Body of pancreas (tissue), 4 donors: ENCODE results near the gene TACC2. TPM values are rescaled to one million over a fixed set of nuclear protein-coding genes. Genes with fewer than 3 reads are reported as not detected.

Source experiments
- ATAC-seq: fragments of 150-250 bp; one replicate; pipeline ENCODE4 v1.9.1; 2016
- DNase-seq, 4 donors: peaks; one replicate each; pipeline ENCODE4 v3.0.0-alpha.2; 2019
- H3K27ac ChIP-seq, 4 donors: fragments of 200-600 bp; sonication (generic); 1 replicate in 3 of 4; 2 replicates in 1 of 4; pipeline versions ENCODE4 v1.5.1 to v1.6.1; 2016 to 2019; ENCODE audit warnings: mild to moderate bottlenecking in 1 of 4, mixed read lengths in 1 of 4, moderate library complexity in 1 of 4
- H3K27me3 ChIP-seq, 2 donors: fragments of 200-600 bp; sonication (generic); one replicate each; pipeline ENCODE4 v1.6.0; 2016; ENCODE audit warnings: mild to moderate bottlenecking in 1 of 2
- H3K36me3 ChIP-seq, 2 donors: fragments of 200-600 bp; sonication (generic); replicated peaks in 1 of 2; 2 replicates each; pipeline ENCODE4 v1.5.1; 2016; ENCODE audit warnings: low read depth in 2 of 2; ENCODE audit not compliant: insufficient read depth in 1 of 2
- H3K4me1 ChIP-seq: fragments of 200-600 bp; sonication (generic); one replicate; pipeline ENCODE4 v1.6.0; 2016
- H3K4me3 ChIP-seq, 2 donors: fragments of 200-600 bp; sonication (generic); 1 replicate in 1 of 2; 2 replicates in 1 of 2; pipeline ENCODE4 v1.5.1; 2016 to 2019
- H3K9me3 ChIP-seq, 3 donors: fragments of 200-600 bp; sonication (generic); 1 replicate in 2 of 3; 2 replicates in 1 of 3; pipeline ENCODE4 v1.5.1; 2016
- POLR2A ChIP-seq, 3 donors: fragments of 450-650 bp; IDR thresholded peaks; one replicate each; pipeline ENCODE4 v1.6.1; 2016; ENCODE audit warnings: antibody characterized with exemption in 3 of 3, mild to moderate bottlenecking in 2 of 3
- WGBS, 2 donors: methylation state at CpG; one replicate each; pipeline ENCODE4 v1.1.5; 2017; 5-methylcytosine and 5-hydroxymethylcytosine counted together
- intact Hi-C: fragments of 100-400 bp; cut with DNase I; formaldehyde crosslinking; loops from one replicate; pipeline ENCODE4 v1.15.1; 2023
- total RNA-seq, 2 donors: library from RNA; depleted of rRNA; stranded (reverse); fragments of >200 nt; gene quantifications; one replicate each; pipeline ENCODE4 v1.1.0, GENCODE V29; 2016
- TF ChIP-seq, protein P1 (sequence below), 7 experiments: fragments of 450-650 bp in 4 of 7; fragments of 200-600 bp in 3 of 7; sonication (generic) in 3 of 7; IDR thresholded peaks; one replicate each; pipeline ENCODE4 v1.5.1; 2016 to 2019; ENCODE audit warnings: antibody characterized with exemption in 7 of 7

The TACC2 gene
- total RNA-seq, 2 donors from 2014 or later, result 29.0 to 38.7 TPM

DNA sequence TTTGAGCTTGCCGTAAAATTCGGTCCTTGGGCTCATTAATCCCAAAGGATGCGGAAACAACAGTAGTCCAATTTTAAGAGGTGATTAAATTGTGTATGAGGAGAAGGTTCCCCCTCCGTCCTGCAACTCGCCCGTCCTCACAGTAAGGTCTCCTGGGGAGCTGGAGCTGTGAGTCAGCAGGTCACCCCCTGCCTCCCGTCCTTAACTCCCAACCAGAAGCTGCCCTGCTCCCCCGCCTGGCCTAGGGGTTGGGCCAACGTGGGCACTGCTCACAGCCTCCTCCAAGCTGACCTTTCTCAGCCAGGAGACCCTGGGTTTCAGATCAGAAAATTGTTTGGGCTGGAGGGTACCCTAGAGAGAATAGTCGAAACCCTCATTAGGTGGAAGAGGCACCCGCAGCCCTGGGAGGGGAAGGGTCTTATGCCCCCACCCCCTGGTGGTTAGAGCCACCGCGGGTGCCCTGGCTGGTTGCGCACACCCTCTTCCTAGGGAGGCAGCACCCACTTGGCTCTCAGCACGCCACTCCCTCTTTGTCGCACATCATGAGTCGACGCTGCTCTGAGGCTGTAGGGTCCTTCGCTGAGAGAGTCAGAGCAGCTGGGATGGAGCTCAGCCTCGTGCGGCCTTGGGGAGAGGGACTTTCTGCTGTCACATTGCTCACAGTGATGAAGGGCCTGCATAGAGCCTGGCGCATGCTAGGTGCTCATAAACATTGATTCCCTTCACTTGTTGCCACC lies 131.2 kb downstream of the TACC2 start:
- Histone ChIP-seq H3K4me1 (peaks cover 3% of the 10 kb centered on the region), H3K4me3 (no peak overlapping the region), H3K36me3 (no peaks in the 10 kb centered on the region), H3K27me3 (no peaks in the 10 kb centered on the region), H3K9me3 (no peaks in the 10 kb centered on the region), H3K27ac (no peak overlapping the region)
- no peak for TF ChIP-seq POLR2A (IDR thresholded peaks at IDR 0.05)
- TF ChIP-seq, protein P1, sequence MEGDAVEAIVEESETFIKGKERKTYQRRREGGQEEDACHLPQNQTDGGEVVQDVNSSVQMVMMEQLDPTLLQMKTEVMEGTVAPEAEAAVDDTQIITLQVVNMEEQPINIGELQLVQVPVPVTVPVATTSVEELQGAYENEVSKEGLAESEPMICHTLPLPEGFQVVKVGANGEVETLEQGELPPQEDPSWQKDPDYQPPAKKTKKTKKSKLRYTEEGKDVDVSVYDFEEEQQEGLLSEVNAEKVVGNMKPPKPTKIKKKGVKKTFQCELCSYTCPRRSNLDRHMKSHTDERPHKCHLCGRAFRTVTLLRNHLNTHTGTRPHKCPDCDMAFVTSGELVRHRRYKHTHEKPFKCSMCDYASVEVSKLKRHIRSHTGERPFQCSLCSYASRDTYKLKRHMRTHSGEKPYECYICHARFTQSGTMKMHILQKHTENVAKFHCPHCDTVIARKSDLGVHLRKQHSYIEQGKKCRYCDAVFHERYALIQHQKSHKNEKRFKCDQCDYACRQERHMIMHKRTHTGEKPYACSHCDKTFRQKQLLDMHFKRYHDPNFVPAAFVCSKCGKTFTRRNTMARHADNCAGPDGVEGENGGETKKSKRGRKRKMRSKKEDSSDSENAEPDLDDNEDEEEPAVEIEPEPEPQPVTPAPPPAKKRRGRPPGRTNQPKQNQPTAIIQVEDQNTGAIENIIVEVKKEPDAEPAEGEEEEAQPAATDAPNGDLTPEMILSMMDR (IDR thresholded peaks at IDR 0.05), result no peak
- ATAC-seq, result no peak
- intact Hi-C loops, result no loop called here
- no peak for DNase-seq
- WGBS, 2 donors, result 84 to 86% methylated on average over 17 to 22 of the region's 22 CpGs

GRCh38 chr10:122121059-122121458 lies 132.1 kb downstream of the TACC2 start:
- Histone ChIP-seq H3K4me1 (peaks cover 3% of the 10 kb centered on the region), H3K4me3 (no peak overlapping the region), H3K36me3 (no peaks in the 10 kb centered on the region), H3K9me3 (no peaks in the 10 kb centered on the region), H3K27ac (no peak overlapping the region), H3K27me3 (no peaks in the 10 kb centered on the region)
- intact Hi-C loops, result no loop called here
- DNase-seq (peak in 2 of 4 donors; percentile 29 to 37), ATAC-seq (peak; percentile 25)
- WGBS, 2 donors, result 90 to 93% methylated on average over 5 of the region's 5 CpGs
- no peak for TF ChIP-seq POLR2A (IDR thresholded peaks at IDR 0.05)
- TF ChIP-seq, protein P1 (IDR thresholded peaks at IDR 0.05), result no peak

DNA sequence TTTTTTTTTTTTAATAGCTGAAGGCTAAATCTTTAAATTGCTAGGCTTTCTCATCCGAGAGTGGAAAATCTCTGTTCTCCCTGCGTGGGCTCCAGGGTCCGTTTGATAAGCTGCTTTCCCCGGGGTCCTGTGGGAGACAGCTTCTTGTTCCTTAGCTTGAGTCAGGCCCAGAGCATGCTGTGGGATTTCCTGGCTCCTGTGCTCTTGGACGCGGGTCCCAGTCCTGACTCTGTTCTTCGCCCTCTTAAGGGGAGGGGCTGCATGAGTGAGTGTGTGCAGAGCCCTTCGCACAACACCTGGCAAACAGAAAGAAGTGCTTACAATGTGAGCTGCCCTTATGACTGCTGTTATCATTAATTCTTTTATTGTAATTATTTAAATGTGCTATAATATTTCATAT lies 133.5 kb downstream of the TACC2 start:
- ATAC-seq (no peak), DNase-seq (no peak)
- H3K27ac ChIP-seq, result no peak overlapping the region
- 73 to 91% methylated on average over 8 of the region's 8 CpGs for WGBS, 2 donors
- TF ChIP-seq, protein P1 (IDR thresholded peaks at IDR 0.05), result no peak
- no peak for TF ChIP-seq POLR2A (IDR thresholded peaks at IDR 0.05)
- H3K4me3 ChIP-seq, result no peak overlapping the region
- H3K36me3 ChIP-seq, result no peaks in the 10 kb centered on the region
- no peaks in the 10 kb centered on the region for H3K27me3 ChIP-seq
- H3K9me3 ChIP-seq, result no peaks in the 10 kb centered on the region
- peaks cover 5% of the 10 kb centered on the region for H3K4me1 ChIP-seq
- intact Hi-C loops, result no loop called here

GRCh38 chr10:122123186-122123585 lies 134.2 kb downstream of the TACC2 start:
- WGBS, 2 donors, result 81 to 85% methylated on average over 8 of the region's 8 CpGs
- Histone ChIP-seq H3K4me1 (peaks cover 7% of the 10 kb centered on the region), H3K36me3 (no peaks in the 10 kb centered on the region), H3K27ac (no peak overlapping the region), H3K27me3 (no peaks in the 10 kb centered on the region), H3K9me3 (no peaks in the 10 kb centered on the region), H3K4me3 (no peak overlapping the region)
- DNase-seq (no peak), ATAC-seq (no peak)
- no peak for TF ChIP-seq POLR2A (IDR thresholded peaks at IDR 0.05)
- TF ChIP-seq, protein P1 (IDR thresholded peaks at IDR 0.05), result no peak
- intact Hi-C loops, result no loop called here

DNA sequence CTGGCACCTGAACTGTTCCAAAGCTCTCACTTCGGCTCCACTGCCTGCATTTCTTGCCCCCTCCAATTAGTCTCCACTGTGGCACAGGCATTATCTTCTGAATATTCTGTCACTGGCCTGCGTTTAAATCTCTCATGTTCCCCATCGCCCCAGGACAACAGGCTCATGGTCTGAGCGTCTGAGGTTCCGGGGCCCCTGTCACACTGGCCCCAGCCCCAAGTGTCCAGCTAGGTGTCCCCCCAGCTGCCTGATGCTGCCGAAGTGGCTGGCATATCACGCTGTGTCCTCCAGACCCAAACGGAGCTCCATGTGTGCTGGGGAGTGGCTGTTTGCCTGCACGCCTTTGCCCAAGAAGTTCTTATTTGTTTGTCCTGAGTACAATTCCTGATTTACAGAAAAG lies 135.4 kb downstream of the TACC2 start:
- TF ChIP-seq, protein P1 (IDR thresholded peaks at IDR 0.05), result no peak
- TF ChIP-seq POLR2A (IDR thresholded peaks at IDR 0.05), result no peak
- Histone ChIP-seq H3K4me3 (no peak overlapping the region), H3K9me3 (no peaks in the 10 kb centered on the region), H3K36me3 (no peaks in the 10 kb centered on the region), H3K4me1 (peaks cover 7% of the 10 kb centered on the region), H3K27ac (no peak overlapping the region), H3K27me3 (no peaks in the 10 kb centered on the region)
- intact Hi-C loops, result no loop called here
- 91 to 92% methylated on average over 7 to 9 of the region's 9 CpGs for WGBS, 2 donors
- DNase-seq, result no peak
- no peak for ATAC-seq
